HL-60/S4 (cell line): Measurements from ENCODE around the gene BAZ2B.

Experiments used
- in situ Hi-C: fragments of 300-500 bp; cut with MboI; formaldehyde crosslinking; loops from 2 replicates; pipeline ENCODE4 v1.14.3; 2022; ENCODE audit warnings: low sequenced_read_pairs

BAZ2B gene

GRCh38 chr2:159617646-159618045, 1.3 kb upstream of the BAZ2B start:
- in situ Hi-C loops, result no loop called here

- in situ Hi-C loops, result no loop called here
Observed at GRCh38 chr2:159617100-159617499, 752 bp upstream of the BAZ2B start.

DNA sequence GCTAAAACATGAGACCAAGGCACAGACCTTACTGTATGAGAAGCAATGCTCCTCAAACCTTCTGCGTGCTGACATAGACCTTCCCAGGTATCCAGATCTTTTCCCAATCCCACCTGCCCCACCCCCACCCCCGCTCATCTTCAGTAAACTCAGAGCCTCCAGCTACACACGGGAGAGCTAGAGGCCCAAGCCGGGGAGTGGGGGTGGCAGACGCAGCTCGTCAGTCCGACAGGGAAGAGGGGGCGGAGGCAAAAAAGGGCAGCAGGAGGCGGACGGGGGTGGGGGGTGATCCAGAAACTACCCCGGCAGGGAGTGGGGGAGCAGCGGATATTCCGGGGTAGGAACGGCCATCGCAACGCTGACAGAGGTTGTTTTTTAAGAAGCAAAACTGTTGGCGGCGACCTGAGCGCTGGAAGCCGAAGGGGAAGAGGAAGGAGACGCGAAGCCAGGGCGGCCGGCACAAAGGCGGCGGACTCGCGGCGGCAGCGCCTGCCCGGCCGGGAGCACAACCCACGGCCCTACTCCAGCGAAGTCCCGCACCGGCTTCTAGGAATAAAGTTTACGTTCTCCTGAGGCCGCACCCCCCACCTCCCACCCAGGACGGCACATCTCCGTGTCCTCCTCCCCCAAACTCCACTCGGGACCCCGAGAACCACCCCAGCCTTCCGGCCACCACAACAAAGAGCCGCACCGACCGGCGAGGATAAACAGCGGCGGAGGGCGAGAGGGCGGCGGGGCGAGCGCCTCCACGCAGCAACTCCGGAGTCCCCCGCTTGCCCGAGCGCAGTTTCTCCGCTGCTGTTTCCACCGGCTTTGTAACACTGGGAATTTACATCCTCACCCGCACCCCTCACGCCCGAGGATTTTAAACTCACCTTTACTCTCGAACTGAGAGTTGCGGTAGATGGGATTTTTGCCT, 722 bp downstream of the BAZ2B start:
- in situ Hi-C loops, result no loop called here

DNA sequence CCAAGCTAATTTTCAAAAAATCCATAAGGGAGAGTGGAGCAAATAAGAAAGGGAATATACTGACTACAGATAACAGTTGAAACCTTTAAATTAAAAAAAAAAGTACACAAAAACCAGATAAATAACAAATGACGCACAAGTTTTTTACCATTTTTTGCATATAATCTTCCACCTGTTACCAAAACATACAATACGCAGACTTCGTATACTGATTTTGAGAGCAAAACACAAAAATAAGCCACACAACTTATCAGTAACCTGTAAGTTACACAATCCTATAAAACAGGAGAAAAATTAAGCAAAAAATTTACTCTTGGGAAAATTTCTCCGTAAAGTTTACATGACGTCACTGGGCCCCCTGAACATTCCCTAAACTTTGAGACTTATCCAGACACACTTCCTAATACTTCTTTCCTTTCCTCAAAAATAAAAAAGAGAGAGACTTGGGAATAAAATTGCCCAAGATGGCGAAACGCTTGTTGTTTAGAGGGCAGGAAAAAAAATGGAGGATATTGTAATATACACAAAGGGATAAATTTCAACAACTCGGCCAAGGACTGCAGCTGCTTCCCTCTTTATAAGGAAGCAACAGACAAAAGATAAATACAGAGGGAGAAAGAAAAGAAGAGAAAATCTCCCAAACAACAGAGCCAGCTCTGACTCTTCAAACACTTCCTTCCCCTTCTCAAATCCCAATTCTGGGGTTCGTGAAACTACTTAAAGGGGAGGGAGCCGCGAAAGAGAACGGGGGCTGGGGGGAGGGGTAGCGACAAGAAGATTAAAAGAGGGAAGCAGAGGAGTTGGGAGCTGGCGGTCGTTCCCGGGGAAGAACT, 1.6 kb downstream of the BAZ2B start:
- in situ Hi-C loops, result no loop called here

GRCh38 chr2:159613651-159614285, 2.6 kb downstream of the BAZ2B start:
- in situ Hi-C loops, result no loop called here

DNA sequence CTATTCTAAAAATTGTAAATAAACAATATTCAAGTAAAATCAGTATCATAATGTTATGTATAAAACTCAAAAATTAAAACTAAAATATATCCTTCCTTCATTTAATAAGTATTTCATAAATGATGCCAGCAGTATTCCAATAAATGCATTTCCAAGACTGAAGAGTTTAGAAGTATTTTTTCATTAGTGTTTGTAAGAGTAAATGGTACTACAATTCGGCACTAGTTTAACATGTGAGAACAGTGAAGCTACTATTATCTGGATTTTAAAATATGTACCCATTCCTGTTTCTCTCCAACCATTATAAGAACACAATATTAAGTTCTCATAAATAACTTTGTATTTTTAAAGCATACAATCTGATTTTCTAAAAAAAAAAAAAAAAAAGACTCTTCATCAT, 3.3 kb downstream of the BAZ2B start:
- in situ Hi-C loops, result no loop called here

GRCh38 chr2:159612255-159612901, 4.0 kb downstream of the BAZ2B start:
- in situ Hi-C loops, result no loop called here

DNA sequence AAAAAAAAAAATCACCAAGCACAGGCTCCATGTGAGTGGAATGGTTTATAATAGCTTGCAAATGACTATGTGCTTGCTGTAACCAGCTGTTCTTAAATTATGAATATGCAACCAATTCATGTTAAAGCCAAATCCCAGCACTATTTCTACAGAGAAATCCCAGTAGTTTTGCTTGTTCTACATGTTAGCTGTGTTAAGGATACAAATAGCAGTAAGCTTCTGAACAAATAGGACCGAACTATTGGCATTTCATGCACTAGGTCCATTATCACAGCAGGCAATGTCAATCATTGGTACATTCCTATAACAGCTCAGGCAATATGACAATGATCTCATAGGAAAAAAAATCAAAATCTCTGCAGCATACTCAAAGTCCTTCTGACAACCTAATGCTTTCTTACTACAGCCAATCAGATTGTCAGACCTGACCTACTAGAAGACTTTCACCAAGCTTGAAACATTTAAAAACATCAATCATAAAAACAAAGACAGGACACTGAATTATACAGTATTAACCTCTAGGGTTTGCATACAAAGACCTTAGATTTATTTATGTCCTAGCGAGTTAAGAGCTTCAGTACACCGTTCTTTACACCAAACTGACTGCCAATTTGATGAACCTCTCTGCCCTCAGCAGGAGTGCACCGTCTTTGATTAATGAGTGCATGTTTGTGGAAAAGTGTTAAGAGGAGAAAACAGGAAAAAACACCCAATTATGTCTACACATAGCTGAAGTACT, 6.4 kb downstream of the BAZ2B start:
- in situ Hi-C loops, result no loop called here

DNA sequence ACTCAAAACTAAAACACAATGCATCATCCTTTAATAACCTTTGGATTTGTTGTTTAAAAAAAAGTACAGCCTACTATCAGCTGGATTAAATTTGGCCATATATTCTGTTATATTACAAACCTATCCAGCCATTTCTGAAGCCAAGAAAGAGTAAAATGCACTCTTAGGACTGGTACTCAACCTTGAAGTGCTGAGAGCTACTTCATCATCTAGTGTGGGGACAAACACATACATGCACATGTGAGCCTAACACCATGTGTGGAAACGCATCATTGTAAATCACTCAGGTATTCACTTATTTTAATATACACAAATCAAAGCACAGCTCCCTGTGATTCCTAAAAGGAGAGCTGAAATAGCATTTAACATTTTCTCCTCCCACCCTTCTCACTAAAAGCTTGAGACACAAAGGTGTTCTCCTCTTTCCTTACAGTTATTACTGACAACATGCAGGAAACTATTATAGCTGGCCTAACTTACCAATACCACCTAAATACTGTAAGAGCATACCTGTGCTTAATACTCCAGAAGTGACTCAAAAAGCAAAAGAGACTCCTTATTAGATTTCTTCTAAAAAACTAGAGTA, 7.5 kb downstream of the BAZ2B start:
- in situ Hi-C loops, result no loop called here

- in situ Hi-C loops, result no loop called here
Observed at GRCh38 chr2:159608108-159608507, 8.2 kb downstream of the BAZ2B start.

DNA sequence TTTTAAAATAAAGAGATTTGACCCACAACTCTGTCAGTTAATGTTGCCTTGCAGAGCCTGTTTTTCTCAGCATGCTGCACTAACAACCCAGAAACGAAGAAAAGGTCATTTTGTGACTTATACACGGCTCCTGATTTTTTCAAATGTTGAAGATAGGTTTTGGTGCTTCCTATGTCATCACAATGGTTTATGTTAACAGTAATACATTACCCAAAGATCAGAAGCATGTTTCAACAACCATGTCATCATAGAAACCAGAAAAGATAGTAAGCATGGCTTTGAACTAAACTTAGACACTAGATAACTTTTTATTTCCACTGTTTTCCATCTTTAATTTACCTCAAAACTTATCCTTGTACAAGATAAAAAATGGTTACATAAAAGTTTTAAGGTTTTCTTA, 10.1 kb downstream of the BAZ2B start:
- in situ Hi-C loops, result no loop called here

DNA sequence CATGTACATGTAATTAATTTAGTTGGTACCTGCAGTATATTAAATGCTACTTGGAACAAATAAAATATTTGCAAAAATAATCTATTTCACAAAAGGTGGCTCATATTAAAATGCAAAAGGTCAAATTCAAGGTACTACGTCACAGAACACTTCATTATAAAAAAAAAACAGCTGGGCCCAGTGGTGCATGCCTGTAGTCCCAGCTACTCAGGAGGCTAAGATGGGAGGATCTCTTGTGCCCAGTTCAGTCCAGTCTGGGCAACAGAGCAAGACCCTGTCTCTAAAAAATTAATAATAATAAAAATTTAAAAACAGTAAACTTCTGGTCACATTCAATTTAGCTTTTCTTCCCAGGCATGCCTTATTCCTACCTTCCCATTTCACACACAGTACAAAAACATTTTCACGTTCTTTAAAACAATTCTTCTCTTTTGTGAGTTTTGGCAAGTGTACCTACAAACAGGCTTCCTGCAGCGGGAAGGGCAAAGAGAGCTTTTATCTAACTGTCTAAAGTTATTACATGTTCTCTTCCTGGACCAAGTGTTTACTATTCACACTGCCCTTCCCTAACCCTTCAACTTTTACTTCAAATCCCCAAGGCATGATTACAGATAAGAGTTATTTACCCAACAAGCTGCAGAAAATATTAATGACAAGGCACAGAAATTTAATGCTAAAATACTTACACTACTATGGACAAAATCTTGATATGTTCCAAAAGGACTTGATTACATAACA, 10.7 kb downstream of the BAZ2B start:
- in situ Hi-C loops, result no loop called here

GRCh38 chr2:159604159-159604558, 12.2 kb downstream of the BAZ2B start:
- in situ Hi-C loops, result no loop called here

- in situ Hi-C loops, result no loop called here
Observed at GRCh38 chr2:159600752-159601151, 15.6 kb downstream of the BAZ2B start.

DNA sequence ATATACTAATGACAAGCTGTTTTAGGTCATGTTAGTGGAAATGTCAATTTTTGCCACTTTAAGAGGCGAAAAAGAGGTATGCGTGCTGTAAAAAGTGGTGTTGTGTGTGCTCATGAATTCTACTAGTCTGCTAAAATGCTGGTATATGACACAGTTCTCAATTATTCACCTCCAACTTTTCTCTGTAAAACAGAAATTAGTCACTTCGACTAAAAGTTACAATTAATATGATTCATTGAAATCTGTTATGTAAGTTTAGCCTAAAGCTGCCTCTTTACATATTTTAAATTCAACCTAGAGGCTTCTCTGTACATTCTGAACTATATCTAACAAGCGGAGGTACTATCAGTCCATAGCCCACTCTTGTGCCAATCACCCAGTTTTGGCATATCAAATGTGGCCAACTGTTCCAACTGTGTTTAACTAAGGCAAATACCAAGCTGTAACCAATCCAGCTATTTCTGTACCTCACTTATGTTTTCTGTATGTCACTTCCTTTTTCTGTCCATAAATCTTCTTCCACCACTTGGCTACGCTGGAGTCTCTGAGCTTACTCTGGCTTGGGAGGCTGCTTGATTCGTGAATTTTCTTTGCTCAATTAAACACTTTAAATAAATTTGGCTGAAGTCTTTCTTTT, 20.8 kb downstream of the BAZ2B start:
- in situ Hi-C loops, result no loop called here

DNA sequence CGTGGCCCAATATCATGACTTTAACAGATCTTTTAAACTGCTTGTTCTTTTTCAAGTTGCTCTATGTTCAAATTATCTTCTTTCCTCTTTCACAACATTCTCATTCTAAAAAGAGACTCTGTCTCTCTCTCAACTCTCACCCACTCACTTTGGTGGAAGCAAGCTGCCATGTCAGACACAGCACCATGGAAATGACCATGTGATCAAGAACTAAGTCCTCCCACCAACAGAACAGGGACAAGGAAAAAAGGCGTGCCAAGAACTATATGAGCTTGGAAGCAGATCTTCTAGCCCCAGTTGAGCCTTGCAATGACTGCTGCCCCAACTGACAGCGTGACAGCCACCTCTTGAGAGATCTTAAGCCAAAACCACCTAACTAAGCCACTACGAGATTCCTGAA, 23.9 kb downstream of the BAZ2B start:
- in situ Hi-C loops, result no loop called here

DNA sequence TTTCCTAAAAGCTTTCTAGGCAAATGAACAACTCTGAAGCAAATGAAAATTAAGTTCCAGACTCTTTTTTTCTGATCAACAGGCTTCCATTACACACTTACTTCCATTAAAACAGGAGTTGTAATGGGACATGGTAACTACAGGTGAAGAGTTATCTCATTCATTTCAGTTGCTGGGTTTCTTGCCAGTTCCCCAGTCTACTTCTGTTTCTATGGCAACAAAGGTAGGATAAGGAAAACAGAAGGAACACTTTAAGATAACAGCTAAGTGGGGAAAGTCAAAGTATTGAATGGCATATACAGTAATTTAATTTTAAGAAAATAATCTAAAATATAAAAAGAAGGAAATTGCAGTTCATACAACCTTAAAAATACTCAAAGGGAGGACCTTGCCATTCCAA, 25.1 kb downstream of the BAZ2B start:
- in situ Hi-C loops, result no loop called here

- in situ Hi-C loops, result no loop called here
Observed at GRCh38 chr2:159589286-159589685, 27.1 kb downstream of the BAZ2B start.

GRCh38 chr2:159586034-159586433, 30.3 kb downstream of the BAZ2B start:
- in situ Hi-C loops, result no loop called here
